ENCODE measurements around the gene PIBF1.

DNA sequence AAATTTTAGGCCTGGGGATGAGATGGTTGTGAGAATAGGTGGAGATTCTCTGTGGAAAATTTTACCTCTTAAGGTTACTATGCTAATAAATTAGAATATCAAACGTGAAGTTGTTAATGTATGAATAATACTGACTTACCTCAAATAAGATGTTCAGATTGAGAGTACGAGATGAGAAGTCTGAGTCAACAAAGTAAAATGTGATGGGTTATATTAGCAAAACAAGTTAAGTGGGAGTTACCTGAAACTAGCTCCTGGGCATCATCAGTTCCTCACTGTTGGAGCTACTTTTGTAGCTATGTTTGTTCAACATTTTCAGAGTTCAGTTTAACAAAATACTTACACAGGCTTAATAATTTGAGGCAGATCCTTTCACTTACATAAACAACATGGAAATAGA lies 108.6 kb downstream of the PIBF1 start:
- TF ChIP-seq, protein P1, sequence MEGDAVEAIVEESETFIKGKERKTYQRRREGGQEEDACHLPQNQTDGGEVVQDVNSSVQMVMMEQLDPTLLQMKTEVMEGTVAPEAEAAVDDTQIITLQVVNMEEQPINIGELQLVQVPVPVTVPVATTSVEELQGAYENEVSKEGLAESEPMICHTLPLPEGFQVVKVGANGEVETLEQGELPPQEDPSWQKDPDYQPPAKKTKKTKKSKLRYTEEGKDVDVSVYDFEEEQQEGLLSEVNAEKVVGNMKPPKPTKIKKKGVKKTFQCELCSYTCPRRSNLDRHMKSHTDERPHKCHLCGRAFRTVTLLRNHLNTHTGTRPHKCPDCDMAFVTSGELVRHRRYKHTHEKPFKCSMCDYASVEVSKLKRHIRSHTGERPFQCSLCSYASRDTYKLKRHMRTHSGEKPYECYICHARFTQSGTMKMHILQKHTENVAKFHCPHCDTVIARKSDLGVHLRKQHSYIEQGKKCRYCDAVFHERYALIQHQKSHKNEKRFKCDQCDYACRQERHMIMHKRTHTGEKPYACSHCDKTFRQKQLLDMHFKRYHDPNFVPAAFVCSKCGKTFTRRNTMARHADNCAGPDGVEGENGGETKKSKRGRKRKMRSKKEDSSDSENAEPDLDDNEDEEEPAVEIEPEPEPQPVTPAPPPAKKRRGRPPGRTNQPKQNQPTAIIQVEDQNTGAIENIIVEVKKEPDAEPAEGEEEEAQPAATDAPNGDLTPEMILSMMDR (conservative IDR thresholded peaks at IDR 0.05; ENCODE audit: low read depth, low read length) = no peak
- no peak for TF ChIP-seq RAD21 (IDR thresholded peaks at IDR 0.05; ENCODE audit: low read length)
- TF ChIP-seq MXI1 (IDR thresholded peaks at IDR 0.05; ENCODE audit: borderline replicate concordance, low read depth, low read length) = no peak
- no peak for TF ChIP-seq SMC3 (IDR thresholded peaks at IDR 0.05; ENCODE audit: low read depth, low read length)
- no peak for TF ChIP-seq RFX5 (IDR thresholded peaks at IDR 0.05; ENCODE audit: low read depth, low read length)
- no peak for TF ChIP-seq POLR2A (IDR thresholded peaks at IDR 0.05; ENCODE audit: low read depth, low read length)

Measured in IMR-90 (cell line).